ENCODE measurements around the gene ZNF563.
"Not testable (repeated sequence)": the region's sequence is repeated elsewhere in the genome, so short reads cannot be mapped to it uniquely, and the experiment has no call there.

Gene ZNF563

DNA sequence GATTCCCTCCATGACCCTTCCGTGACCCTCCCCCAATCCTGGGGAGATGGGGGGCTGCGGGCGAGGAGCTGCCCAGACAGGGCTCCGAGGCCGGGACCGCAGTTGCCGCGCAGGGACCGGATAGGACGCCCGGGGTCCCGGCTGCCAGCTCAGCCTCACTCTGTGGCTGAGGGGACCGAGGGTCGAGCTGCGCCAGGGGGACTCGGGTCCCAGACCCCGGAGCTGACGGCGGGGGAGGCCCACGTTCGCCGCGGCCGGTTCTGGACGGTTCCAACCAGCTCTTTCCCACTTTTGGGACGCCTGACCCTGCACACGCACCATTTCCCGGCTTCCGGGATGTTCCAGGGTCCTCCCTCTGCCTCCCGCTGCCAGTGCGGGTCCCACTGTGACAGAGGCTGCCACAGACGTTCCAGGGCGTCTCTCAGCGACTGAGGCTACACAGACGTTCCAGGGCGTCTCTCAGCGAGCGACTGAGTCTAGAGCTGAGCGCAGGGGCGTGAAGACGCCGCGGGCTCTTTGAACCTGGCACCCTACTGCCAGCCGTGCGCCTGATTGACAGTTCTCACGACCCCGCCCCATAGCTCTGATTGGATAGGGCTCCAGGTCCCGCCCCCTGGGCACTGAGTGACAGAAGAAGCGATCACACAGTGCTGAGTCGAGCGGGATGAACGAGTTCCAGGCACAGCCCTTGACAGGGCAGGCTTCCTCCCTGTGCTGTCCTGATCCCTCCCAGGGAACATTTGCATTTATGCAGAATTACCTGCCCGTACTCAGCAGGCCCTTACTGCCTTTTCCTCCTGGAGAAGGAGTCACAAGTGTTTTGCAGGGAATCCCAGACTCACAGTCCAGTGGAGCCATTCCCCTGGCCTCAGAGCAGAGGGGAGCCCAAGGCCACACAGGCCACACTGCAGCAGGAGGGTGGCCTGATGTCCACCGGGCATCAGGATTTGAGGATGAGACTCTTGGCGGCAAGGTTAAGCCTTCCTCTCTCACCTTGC, at the start of gene ZNF563:
ZNF563 (minus strand) TSS at position 472 of the 998 bp plus-strand sequence; CDS start at position 321, 151 bp downstream.
- DNase-seq, result peak; percentile 96

DNA sequence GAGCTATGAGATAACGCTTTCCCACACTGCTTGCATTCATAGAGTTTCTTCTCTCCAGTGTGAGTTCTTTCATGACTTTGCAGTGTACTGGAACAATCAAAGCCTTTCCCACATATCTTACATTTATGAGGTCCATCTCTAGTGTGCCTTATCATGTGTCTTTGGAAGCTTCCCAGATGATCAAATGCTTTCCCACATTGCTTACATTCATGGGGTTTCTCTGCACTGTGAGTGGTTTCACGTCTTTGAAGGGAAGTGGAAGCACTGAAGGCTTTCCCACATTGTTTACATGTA, 47.0 kb upstream of the ZNF563 start:
- DNase-seq, result no peak

DNA sequence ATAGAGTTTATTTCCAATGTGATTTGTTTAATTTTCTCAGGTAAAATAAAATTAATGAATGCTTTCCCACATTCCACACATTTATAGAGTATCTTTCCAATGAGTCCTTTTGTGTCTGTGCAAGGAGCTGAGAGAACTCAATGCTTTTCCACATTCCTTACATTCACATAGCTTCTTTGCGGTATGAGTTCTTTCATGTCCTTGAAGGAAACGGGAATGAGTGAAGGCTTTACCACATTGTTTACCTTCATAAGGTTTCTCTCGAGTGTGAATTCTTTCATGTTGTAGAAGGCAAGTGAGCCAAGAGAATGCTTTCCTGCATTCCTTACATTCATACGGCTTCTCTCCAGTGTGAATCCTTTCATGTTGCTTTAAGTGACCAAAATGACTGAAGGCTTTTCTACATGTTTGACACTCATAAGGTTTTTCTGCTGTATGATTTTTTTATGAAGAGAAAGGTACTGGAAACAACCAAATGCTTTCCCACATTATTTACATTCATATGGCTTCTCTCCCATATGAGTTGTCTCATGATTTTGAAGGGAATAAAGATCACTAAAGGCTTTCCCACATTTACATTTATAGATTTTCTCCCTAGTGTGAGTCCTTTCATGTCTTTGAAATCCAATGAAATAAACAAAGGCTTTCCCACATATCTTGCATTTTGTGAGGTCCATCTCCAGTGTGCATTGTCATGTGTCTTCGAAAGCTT, 46.5 kb upstream of the ZNF563 start:
- DNase-seq, result no peak

DNA sequence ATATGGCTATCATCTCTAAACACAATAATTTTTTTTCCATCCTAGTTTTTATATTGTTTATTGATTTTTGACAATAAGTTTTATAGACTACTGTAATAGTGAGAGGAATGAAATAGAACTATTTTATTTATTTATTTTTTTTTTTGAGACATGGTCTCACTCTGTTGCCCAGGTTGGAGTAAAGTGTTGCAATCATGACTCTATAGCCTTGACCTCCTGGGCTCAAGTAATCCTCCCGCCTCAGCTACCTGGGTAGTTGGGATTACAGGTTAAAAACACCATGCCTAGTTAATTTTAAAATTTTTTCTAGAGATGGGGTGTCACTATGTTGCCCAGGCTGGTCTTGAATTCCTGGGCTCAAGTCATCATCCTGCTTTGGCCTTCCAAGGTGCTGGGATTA, 40.6 kb upstream of the ZNF563 start:
- DNase-seq, result no peak

DNA sequence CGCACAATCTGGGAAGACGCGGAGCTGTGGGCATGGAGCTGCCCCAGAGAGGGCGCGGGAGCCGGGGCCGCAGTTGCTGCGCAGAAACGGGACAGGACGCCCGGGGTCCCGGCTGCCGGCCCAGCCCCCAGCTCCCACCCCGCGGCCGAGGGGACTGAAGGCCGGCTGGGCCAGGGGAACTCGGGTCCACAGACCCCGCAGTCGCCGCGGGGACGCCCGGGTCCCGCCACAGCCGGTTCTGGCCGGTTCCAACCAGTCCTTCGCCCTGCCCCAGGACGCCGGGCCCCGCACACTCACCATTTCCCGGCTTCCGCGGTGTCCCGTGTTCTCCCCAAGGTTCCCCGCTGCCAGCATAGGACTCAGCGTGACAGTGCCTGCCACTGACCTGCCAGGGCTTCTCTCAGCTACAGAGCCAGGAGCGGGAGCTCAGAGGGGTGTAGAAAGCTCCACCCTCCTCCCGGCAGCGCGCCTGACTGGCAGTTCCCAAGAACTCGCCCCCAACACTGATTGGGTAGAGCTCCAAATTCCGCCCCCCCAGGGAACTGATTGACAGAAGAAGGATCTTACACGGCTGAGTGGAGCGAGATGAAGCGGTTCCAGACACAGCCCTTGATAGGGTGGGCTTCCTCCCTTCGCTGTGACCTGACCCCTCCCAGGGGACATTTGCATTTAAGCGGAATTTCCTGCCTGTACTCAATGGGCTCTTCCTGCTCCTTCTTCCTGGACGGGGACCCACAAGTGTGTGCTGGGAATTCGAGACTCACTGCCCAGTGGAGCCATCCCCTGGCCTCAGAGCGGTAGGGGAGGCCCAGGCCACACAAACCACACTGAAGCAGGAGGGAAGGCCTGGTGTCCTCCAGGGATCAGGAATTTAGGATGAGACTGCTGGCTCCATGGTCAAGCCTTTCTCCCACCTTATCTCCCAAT, 32.1 kb upstream of the ZNF563 start, which contains the start of gene ZNF442:
ZNF442 (minus strand) TSS at position 448 of the 927 bp plus-strand sequence. CDS start 2,052 bp downstream, outside the sequence.
- peak; percentile 72 for DNase-seq

DNA sequence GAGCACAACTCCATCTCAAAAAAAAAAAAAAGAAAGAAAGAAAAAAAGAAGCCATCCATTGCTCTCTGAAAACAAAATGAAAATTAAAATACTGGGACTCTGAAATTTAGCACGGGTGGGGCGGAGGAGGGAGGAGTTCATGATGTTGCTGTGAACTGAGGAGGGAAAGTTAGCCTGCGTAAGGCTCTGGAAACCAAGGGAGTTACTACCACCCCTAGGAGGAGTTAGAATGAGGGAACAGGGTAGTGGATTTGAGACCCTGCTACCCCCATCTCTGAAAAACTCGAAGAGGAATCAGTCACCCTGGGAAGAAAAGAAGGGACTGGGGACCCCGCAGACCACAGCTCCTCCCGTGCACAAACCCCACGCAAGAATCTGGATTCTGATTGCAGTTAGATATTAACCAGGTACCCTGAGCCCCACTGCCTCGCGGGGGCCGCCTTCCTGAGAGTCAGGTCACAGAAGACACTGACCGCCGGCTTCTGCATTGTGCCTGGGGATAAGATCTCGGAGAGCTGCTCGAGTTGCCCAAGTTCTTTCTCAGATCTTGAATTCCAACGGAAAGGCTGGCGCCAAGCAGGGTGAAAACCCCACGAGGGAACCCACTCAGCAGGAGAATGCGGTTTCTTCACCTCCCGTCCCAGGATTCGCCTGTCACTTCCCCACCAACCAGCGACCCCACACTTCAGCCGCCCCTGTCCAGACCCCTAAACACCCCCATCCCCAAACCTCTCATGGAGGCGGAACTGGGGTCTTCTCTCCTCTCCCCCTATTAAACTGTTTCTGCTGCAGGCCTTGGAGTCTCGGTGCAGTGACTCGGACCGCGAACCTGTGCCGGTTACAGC, 31.2 kb upstream of the ZNF563 start:
- no peak for DNase-seq

DNA sequence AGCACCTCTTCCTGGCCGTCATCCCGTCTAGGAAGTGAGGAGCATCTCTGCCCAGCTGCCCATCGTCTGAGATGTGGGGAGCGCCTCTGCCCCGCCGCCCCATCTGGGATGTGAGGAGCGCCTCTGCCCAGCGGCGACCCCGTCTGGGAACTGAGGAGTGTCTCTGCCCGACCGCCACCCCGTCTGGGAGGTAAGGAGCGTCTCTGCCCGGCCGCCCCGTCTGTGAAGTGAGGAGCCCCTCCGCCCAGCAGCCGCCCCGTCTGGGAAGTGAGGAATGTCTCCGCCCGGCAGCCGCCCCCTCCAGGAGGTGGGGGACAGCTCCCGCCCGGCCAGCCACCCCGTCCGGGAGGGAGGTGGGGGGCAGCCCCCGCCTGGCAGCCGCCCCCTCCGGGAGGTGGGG, 28.8 kb upstream of the ZNF563 start:
- DNase-seq, result not testable (repeated sequence)

DNA sequence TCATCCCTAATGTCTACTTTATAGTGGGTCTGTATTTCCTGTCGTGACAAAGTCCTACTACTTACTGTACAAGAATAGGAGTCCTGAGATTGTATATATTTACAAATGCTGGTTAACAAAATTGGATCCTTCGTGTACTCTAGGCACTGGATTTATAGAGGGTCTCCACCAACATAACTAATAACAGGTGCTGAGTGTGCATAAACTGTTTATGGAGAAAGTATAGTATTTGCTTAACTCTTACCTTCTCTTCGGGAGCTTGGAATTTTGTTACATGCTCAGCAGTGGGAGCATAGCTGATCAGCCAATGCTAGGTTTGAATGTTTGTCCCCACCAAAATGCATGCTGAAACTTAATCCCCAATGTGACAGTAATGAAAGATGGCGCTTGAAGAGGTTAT, 19.9 kb upstream of the ZNF563 start:
- DNase-seq, result no peak

DNA sequence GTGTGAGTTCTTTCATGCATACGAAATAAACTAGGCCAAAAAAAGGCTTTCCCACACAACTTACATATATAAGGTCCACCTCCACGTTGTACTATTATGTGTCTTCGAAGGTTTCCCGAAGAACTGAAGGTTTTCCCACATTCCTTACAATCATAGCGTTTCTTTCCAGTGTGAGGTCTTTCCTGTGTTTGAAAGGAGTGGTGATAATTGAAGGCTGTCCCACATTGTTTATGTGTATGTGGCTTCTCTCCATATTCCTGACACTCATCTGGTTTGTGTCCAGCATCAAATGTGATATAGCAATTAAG, 17.4 kb upstream of the ZNF563 start:
- no peak for DNase-seq

DNA sequence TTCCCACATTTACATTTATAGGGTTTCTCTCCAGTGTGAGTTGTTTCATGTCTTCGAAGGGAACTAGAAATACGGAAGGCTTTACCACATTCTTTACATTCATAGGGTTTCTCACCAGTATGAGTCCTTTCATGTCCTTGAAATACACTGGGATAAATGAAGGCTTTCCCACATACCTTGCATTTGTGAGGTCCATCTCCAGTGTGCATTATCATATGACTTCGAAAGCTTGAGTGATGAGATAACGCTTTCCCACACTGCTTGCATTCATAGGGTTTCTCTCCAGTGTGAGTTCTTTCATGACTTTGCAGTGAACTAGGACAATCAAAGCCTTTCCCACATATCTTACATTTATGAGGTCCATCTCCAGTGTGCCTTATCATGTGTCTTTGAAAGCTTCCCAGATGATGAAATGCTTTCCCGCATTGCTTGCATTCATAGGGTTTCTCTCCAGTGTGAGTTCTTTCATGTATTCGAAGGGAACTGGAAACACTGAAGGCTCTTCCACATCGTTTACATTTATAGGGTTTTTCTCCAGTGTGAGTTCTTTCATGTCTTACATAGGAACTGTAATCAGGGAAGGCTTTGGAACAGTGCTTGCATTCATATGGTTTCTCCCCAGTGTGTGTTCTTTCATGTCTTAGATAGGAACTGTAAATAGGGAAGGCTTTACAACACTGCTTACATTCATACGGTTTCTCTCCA, 16.9 kb upstream of the ZNF563 start:
- DNase-seq, result no peak

DNA sequence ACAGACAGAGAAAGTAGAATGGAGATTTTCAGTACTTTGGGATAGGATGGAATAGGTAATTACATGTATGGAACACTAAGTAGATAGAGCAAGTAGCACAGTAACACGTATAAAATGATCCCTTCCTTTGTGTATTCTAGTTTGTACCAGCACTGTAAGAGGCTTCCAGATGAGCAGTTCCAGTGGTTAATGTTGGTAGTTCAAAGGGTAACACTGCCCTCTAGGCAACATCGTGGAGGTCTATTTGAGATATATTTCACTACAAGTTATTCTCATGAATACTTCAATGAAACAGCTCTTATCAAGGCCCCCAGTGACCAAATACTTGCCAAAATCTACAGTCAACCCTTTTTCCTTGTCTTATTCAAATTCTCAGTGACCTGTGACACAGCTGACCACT, 13.5 kb upstream of the ZNF563 start:
- no peak for DNase-seq

DNA sequence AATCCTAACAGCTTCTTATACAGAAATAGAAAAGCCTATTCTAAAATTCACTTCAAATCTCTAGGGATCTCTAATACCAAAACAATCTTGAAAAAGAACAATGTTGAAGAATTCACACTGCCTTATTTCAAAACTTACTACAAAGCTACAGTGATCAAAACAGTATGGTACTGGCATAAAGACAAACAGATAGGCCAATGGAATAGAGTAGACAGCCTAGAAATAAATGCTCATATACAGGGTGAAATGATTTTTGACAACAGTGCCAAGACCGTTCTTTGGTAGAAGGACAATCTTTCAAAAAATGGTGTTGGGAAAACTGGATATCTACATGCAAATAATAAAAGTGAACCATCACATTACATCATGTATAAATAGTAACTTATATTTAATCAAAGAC, 11.8 kb upstream of the ZNF563 start:
- DNase-seq, result no peak

DNA sequence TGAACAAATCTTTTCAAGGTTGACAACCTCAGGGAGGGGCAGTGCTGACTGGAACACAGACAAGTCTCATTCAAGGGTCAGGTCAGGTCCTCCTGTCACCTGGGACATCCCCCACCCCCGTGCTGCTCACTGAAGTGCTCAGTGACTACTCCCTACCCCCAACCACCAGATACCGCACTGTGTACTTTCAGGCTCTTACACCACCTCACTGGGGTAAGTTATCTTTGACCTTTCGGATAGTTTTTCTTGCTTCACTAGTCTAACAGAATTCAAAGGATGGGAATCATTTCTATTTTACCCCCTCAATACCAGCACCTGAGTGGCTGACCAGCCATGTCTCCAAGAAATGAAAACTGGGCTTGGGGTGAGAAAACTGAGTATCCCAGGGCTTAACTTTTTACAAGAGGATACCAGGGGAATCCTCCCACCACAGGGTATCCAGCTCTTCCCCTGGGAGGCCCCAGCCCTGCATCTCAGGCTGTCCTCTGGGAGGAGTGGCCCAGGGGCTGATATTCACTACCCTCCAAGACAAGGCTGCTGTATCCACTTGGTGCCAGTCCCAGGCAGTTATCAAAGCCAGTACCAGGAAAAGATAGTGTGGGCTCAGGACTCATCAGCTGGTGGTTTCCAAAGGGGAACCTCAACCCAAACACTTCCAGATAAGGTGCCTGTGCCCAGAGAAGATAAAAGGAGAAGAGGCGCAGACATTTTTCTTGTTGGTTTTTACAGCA, 2.1 kb downstream of the ZNF563 start:
- peak; percentile 9 for DNase-seq

DNA sequence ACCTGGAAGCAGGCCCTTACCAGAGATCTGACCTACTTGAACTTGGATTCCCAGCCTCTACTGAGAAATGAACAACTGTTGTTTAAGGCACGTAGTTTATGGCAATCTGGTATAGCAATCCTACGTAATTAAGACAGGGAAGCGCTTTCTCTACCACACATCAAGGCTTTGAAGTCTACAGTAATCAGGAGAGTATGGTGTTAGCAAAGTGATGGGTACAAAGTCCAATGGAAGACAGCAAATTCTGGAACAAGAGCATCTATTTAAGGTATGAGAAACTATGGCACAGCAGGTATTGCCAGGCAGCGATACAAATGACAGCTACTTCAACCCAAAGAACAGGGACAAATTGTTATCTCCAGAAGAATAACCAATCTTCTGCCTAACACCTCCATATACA, 3.1 kb downstream of the ZNF563 start:
- no peak for DNase-seq

DNA sequence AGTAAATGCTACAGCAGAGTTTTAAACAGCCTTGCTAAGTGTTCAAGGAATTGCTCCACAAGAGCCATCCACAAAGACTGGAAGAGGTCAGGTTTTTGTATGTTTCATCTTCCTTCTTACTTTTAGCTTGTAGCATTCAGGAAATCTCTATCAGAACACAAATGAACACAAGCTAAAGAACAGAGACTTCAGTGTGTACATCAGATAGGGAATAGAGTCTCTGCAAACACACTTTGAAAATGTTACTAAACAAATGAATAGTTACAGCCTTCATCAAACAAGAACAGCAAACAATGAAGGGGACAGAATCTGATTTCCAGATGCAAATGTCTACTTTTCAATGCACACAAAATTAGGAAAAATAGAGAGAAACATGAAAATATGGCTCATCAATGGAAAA, 7.7 kb downstream of the ZNF563 start:
- no peak for DNase-seq

DNA sequence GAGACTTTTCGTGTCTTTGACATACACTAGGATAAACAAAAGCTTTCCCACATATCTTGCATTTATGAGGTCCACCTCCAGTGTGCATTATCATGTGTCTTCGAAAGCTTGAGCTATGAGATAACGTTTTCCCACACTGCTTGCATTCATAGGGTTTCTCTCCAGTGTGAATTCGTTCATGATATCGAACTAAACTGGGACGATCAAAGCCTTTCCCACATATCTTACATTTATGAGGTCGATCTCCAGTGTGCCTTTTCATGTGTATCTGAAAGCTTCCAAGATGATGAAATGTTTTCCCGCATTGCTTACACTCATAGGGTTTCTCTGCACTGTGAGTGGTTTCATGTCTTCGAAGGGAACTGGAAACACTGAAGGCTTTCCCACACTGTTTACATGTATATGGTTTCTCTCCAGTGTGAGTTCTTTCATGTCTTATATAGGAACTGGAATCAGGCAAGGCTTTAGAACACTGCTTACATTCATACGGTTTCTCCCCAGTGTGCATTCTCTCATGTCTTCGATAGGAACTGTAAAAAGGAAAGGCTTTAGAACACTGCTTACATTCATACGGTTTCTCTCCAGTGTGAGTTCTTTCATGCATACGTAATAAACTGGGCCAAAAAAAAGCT, 14.5 kb downstream of the ZNF563 start:
- no peak for DNase-seq

DNA sequence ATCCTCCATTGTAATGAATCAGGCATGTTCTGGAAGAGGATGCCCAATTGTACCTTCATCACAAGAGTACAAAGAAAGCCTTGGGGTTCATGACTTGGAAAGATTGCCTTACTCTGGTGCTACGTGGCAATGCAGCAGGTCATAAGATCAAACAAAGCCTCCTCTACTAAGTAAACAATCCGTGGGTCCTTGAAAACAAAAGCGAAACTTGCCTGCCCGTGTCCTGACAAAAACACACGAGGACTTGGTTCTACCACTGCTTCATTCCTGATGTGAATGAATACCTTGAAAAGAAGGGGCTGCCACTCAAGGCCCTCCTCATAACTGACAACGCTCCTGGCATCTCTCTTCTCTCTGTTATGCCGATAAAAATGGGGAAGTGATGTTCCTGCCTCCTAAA, 18.9 kb downstream of the ZNF563 start:
- no peak for DNase-seq

DNA sequence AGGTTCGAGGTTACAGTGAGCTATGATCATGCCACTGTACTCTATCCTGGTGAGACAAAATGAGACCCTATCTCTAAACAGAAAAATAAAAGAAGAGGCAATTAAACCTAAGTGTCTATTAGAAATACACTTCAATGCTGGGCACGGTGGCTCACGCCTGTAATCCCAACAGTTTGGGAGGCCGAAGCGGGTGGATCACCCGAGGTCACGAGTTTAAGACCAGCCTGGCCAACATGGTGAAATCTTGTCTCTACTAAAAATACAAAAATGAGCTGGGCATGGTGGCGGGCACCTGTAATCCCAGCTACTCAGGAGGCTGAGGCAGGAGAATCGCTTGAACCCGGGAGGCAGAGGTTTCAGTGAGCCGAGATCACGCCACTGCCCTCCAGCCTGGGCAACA, 24.5 kb downstream of the ZNF563 start:
- DNase-seq, result not testable (repeated sequence)

DNA sequence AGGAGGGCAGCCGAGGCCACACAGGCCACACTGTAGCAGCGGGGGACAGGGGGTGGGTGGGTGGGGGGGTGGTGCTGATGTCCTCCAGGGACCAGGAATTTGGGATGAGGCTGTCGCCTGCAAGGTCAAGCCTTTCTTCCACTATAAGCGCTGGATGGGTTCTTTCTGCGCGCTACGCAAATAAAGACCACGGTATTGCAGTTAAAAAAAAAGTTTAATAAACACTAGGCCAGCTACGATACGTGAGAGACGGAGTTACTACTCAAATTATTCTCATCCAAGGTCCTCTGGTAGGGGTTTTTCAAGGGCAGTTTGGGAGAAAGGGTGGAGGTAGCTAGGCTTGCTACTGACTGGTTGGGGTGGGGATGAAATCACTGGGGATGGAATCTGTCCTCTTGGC, 38.2 kb downstream of the ZNF563 start:
- no peak for DNase-seq

Measured in activated CD4-positive, alpha-beta T cell treated with anti-CD3 and anti-CD28 coated beads, Interleukin-2, amount 50 U/mL, for 16 hours (primary cell).